ENCODE data around the gene MYH14.
"Not testable (repeated sequence)": the region's sequence is repeated elsewhere in the genome, so short reads cannot be mapped to it uniquely, and the experiment has no call there.

Gene MYH14

GRCh38 chr19:50237493-50237892, 34.1 kb downstream of the MYH14 start:
- not testable (repeated sequence) for H3K27ac ChIP-seq (ENCODE audit: low read length); H3K36me3 ChIP-seq (ENCODE audit: control insufficient read depth, insufficient read depth, low read length); H3K9me3 ChIP-seq (ENCODE audit: control insufficient read depth, insufficient read depth, low read length); DNase-seq (ENCODE audit: low read depth, low spot score); H3K4me1 ChIP-seq (ENCODE audit: control insufficient read depth, insufficient read depth, low read length); H3K4me3 ChIP-seq (ENCODE audit: low read length); H3K27me3 ChIP-seq (ENCODE audit: control insufficient read depth, insufficient read depth, low read length)
- WGBS (ENCODE audit: insufficient coverage, insufficient read length) = no CpG with 5 or more reads among the region's 11 CpGs

GRCh38 chr19:50238043-50238442, 34.6 kb downstream of the MYH14 start:
- H3K9me3 ChIP-seq (ENCODE audit: control insufficient read depth, insufficient read depth, low read length) = no peaks in the 10 kb centered on the region
- H3K27ac ChIP-seq (ENCODE audit: low read length) = no peak overlapping the region
- H3K4me3 ChIP-seq (ENCODE audit: low read length) = no peak overlapping the region
- no peaks in the 10 kb centered on the region for H3K4me1 ChIP-seq (ENCODE audit: control insufficient read depth, insufficient read depth, low read length)
- H3K27me3 ChIP-seq (ENCODE audit: control insufficient read depth, insufficient read depth, low read length) = no peaks in the 10 kb centered on the region; the same call in 1 of the 2 replicates
- H3K36me3 ChIP-seq (ENCODE audit: control insufficient read depth, insufficient read depth, low read length) = no peaks in the 10 kb centered on the region
- DNase-seq (ENCODE audit: low read depth, low spot score) = no peak
- no CpG with 5 or more reads among the region's 4 CpGs for WGBS (ENCODE audit: insufficient coverage, insufficient read length)

GRCh38 chr19:50239921-50240590, 36.6 kb downstream of the MYH14 start:
- no CpG with 5 or more reads among the region's 11 CpGs for WGBS (ENCODE audit: insufficient coverage, insufficient read length)
- H3K4me3 ChIP-seq (ENCODE audit: low read length) = no peak overlapping the region
- no peak overlapping the region for H3K27ac ChIP-seq (ENCODE audit: low read length)
- no peaks in the 10 kb centered on the region for H3K4me1 ChIP-seq (ENCODE audit: control insufficient read depth, insufficient read depth, low read length)
- H3K9me3 ChIP-seq (ENCODE audit: control insufficient read depth, insufficient read depth, low read length) = no peaks in the 10 kb centered on the region; the same call in 1 of the 2 replicates
- no peaks in the 10 kb centered on the region for H3K36me3 ChIP-seq (ENCODE audit: control insufficient read depth, insufficient read depth, low read length)
- no peaks in the 10 kb centered on the region; the same call in 1 of the 2 replicates for H3K27me3 ChIP-seq (ENCODE audit: control insufficient read depth, insufficient read depth, low read length)
- DNase-seq (ENCODE audit: low read depth, low spot score) = no peak

- WGBS (ENCODE audit: insufficient coverage, insufficient read length) = no CpG with 5 or more reads among the region's 6 CpGs
- H3K4me3 ChIP-seq (ENCODE audit: low read length) = no peak overlapping the region
- no peaks in the 10 kb centered on the region for H3K36me3 ChIP-seq (ENCODE audit: control insufficient read depth, insufficient read depth, low read length)
- H3K27me3 ChIP-seq (ENCODE audit: control insufficient read depth, insufficient read depth, low read length) = no peaks in the 10 kb centered on the region; the same call in 1 of the 2 replicates
- H3K4me1 ChIP-seq (ENCODE audit: control insufficient read depth, insufficient read depth, low read length) = no peaks in the 10 kb centered on the region
- no peaks in the 10 kb centered on the region; the same call in 1 of the 2 replicates for H3K9me3 ChIP-seq (ENCODE audit: control insufficient read depth, insufficient read depth, low read length)
- no peak overlapping the region for H3K27ac ChIP-seq (ENCODE audit: low read length)
- no peak for DNase-seq (ENCODE audit: low read depth, low spot score)
Observed at GRCh38 chr19:50242581-50242980, 39.2 kb downstream of the MYH14 start.

- no peaks in the 10 kb centered on the region for H3K36me3 ChIP-seq (ENCODE audit: control insufficient read depth, insufficient read depth, low read length)
- H3K9me3 ChIP-seq (ENCODE audit: control insufficient read depth, insufficient read depth, low read length) = no peaks in the 10 kb centered on the region; the same call in 1 of the 2 replicates
- no peak for DNase-seq (ENCODE audit: low read depth, low spot score)
- H3K4me1 ChIP-seq (ENCODE audit: control insufficient read depth, insufficient read depth, low read length) = no peaks in the 10 kb centered on the region
- no peak overlapping the region for H3K27ac ChIP-seq (ENCODE audit: low read length)
- WGBS (ENCODE audit: insufficient coverage, insufficient read length) = no CpG with 5 or more reads among the region's 9 CpGs
- no peak overlapping the region for H3K4me3 ChIP-seq (ENCODE audit: low read length)
- H3K27me3 ChIP-seq (ENCODE audit: control insufficient read depth, insufficient read depth, low read length) = no peaks in the 10 kb centered on the region; the same call in 1 of the 2 replicates
Observed at GRCh38 chr19:50244695-50245094, 41.3 kb downstream of the MYH14 start.

- Histone ChIP-seq H3K36me3 (ENCODE audit: control insufficient read depth, insufficient read depth, low read length) (no peaks in the 10 kb centered on the region), H3K27me3 (ENCODE audit: control insufficient read depth, insufficient read depth, low read length) (no peaks in the 10 kb centered on the region), H3K4me3 (ENCODE audit: low read length) (no peak overlapping the region), H3K4me1 (ENCODE audit: control insufficient read depth, insufficient read depth, low read length) (no peaks in the 10 kb centered on the region), H3K9me3 (ENCODE audit: control insufficient read depth, insufficient read depth, low read length) (peaks cover 5% of the 10 kb centered on the region), H3K27ac (ENCODE audit: low read length) (no peak overlapping the region)
- no peak for DNase-seq (ENCODE audit: low read depth, low spot score)
- no CpG with 5 or more reads among the region's 10 CpGs for WGBS (ENCODE audit: insufficient coverage, insufficient read length)
Observed at GRCh38 chr19:50248413-50248812, 45.0 kb downstream of the MYH14 start.

- Histone ChIP-seq H3K27me3 (ENCODE audit: control insufficient read depth, insufficient read depth, low read length) (no peaks in the 10 kb centered on the region), H3K9me3 (ENCODE audit: control insufficient read depth, insufficient read depth, low read length) (peaks cover 7% of the 10 kb centered on the region), H3K4me1 (ENCODE audit: control insufficient read depth, insufficient read depth, low read length) (no peaks in the 10 kb centered on the region), H3K27ac (ENCODE audit: low read length) (no peak overlapping the region), H3K36me3 (ENCODE audit: control insufficient read depth, insufficient read depth, low read length) (no peaks in the 10 kb centered on the region), H3K4me3 (ENCODE audit: low read length) (no peak overlapping the region)
- WGBS (ENCODE audit: insufficient coverage, insufficient read length) = no CpG with 5 or more reads among the region's 19 CpGs
- no peak for DNase-seq (ENCODE audit: low read depth, low spot score)
Observed at GRCh38 chr19:50248826-50249225, 45.4 kb downstream of the MYH14 start.

- H3K36me3 ChIP-seq (ENCODE audit: control insufficient read depth, insufficient read depth, low read length) = no peaks in the 10 kb centered on the region
- H3K4me3 ChIP-seq (ENCODE audit: low read length) = no peak overlapping the region
- peaks cover 7% of the 10 kb centered on the region for H3K9me3 ChIP-seq (ENCODE audit: control insufficient read depth, insufficient read depth, low read length)
- no peak overlapping the region for H3K27ac ChIP-seq (ENCODE audit: low read length)
- no peak for DNase-seq (ENCODE audit: low read depth, low spot score)
- H3K4me1 ChIP-seq (ENCODE audit: control insufficient read depth, insufficient read depth, low read length) = no peaks in the 10 kb centered on the region
- no peaks in the 10 kb centered on the region for H3K27me3 ChIP-seq (ENCODE audit: control insufficient read depth, insufficient read depth, low read length)
- WGBS (ENCODE audit: insufficient coverage, insufficient read length) = no CpG with 5 or more reads among the region's 16 CpGs
Observed at GRCh38 chr19:50249636-50250035, 46.2 kb downstream of the MYH14 start.

GRCh38 chr19:50250450-50251136, 47.2 kb downstream of the MYH14 start:
- Histone ChIP-seq H3K27me3 (ENCODE audit: control insufficient read depth, insufficient read depth, low read length) (no peaks in the 10 kb centered on the region), H3K4me1 (ENCODE audit: control insufficient read depth, insufficient read depth, low read length) (no peaks in the 10 kb centered on the region), H3K4me3 (ENCODE audit: low read length) (no peak overlapping the region), H3K9me3 (ENCODE audit: control insufficient read depth, insufficient read depth, low read length) (peaks cover 7% of the 10 kb centered on the region), H3K36me3 (ENCODE audit: control insufficient read depth, insufficient read depth, low read length) (no peaks in the 10 kb centered on the region), H3K27ac (ENCODE audit: low read length) (no peak overlapping the region)
- DNase-seq (ENCODE audit: low read depth, low spot score) = no peak
- no CpG with 5 or more reads among the region's 15 CpGs for WGBS (ENCODE audit: insufficient coverage, insufficient read length)

- Histone ChIP-seq H3K9me3 (ENCODE audit: control insufficient read depth, insufficient read depth, low read length) (peaks cover 7% of the 10 kb centered on the region), H3K4me1 (ENCODE audit: control insufficient read depth, insufficient read depth, low read length) (no peaks in the 10 kb centered on the region), H3K4me3 (ENCODE audit: low read length) (no peak overlapping the region), H3K36me3 (ENCODE audit: control insufficient read depth, insufficient read depth, low read length) (no peaks in the 10 kb centered on the region; the same call in 1 of the 2 replicates), H3K27me3 (ENCODE audit: control insufficient read depth, insufficient read depth, low read length) (no peaks in the 10 kb centered on the region), H3K27ac (ENCODE audit: low read length) (no peak overlapping the region)
- DNase-seq (ENCODE audit: low read depth, low spot score) = no peak
- WGBS (ENCODE audit: insufficient coverage, insufficient read length) = no CpG with 5 or more reads among the region's 23 CpGs
Observed at GRCh38 chr19:50252111-50252886, 48.9 kb downstream of the MYH14 start.

All from iPS DF 6.9 (cell line).